ENCODE results near the gene GM2A.

GRCh38 chr5:151313357-151313756, 60.4 kb downstream of the GM2A start:
- TF ChIP-seq CTCF (IDR thresholded peaks at IDR 0.05) (no peak), EZH2 (IDR thresholded peaks at IDR 0.05; ENCODE audit: borderline replicate concordance, insufficient read depth, low read depth, low read length, poor library complexity, severe bottlenecking) (no peak)

Measured in B cell (primary cell).